Activated CD8-positive, alpha-beta T cell treated with anti-CD3 and anti-CD28 coated beads for 36 hours (primary cell): ENCODE results near the gene COX19. TPM values are rescaled to one million over a fixed set of nuclear protein-coding genes. Genes with fewer than 3 reads are reported as not detected.

Source experiments
- ATAC-seq: fragments of 200-7000 bp; cut with Tn5 transposase; one replicate; pipeline ENCODE4 v1.10.0; 2021; ENCODE audit warnings: mild to moderate bottlenecking, moderate library complexity
- CTCF ChIA-PET: fragments of 350-600 bp; sonication (Branson Sonifier 250); formaldehyde crosslinking; loops from one replicate; lab custom pipeline; 2021; ENCODE audit warnings: antibody characterized with exemption; lab: Charles Lee
- POLR2A ChIA-PET: fragments of 350-600 bp; sonication (Branson Sonifier 250); formaldehyde crosslinking; loops from one replicate; lab custom pipeline; 2021; ENCODE audit warnings: antibody characterized with exemption; lab: Charles Lee
- DNase-seq: peaks from one replicate; pipeline ENCODE4 v3.0.0-alpha.2; 2020
- H3K27ac Mint-ChIP-seq: one replicate; pipeline ENCODE4 v1.8.0; 2021; ENCODE audit warnings: mild to moderate bottlenecking, mixed read lengths
- H3K27me3 Mint-ChIP-seq: one replicate; pipeline ENCODE4 v1.8.0; 2021; ENCODE audit warnings: mixed read lengths
- H3K36me3 Mint-ChIP-seq: one replicate; pipeline ENCODE4 v1.8.0; 2021; ENCODE audit warnings: low read depth, mixed read lengths
- H3K4me1 Mint-ChIP-seq: one replicate; pipeline ENCODE4 v1.8.0; 2021; ENCODE audit warnings: low read depth, mixed read lengths
- H3K4me3 Mint-ChIP-seq: one replicate; pipeline ENCODE4 v1.8.0; 2021; ENCODE audit warnings: mild to moderate bottlenecking, moderate library complexity, mixed read lengths
- H3K9me3 Mint-ChIP-seq: one replicate; pipeline ENCODE4 v1.8.0; 2021; ENCODE audit warnings: mixed read lengths
- intact Hi-C: fragments of 100-400 bp; cut with micrococcal nuclease; formaldehyde crosslinking; loops from one replicate; pipeline ENCODE4 v1.10.0; 2022
- total RNA-seq, 2 experiments: library from RNA; stranded (reverse); gene quantifications; one replicate each; pipeline ENCODE4 v1.2.3, GENCODE V29; 2021
- TF ChIP-seq, protein P1 (sequence below): fragments of 200-600 bp; IDR thresholded peaks from one replicate; pipeline ENCODE4 v1.8.0; 2022; ENCODE audit warnings: antibody characterized with exemption, mild to moderate bottlenecking

The COX19 gene
- total RNA-seq, 2 experiments from 2014 or later = 15.5 to 18.0 TPM

DNA sequence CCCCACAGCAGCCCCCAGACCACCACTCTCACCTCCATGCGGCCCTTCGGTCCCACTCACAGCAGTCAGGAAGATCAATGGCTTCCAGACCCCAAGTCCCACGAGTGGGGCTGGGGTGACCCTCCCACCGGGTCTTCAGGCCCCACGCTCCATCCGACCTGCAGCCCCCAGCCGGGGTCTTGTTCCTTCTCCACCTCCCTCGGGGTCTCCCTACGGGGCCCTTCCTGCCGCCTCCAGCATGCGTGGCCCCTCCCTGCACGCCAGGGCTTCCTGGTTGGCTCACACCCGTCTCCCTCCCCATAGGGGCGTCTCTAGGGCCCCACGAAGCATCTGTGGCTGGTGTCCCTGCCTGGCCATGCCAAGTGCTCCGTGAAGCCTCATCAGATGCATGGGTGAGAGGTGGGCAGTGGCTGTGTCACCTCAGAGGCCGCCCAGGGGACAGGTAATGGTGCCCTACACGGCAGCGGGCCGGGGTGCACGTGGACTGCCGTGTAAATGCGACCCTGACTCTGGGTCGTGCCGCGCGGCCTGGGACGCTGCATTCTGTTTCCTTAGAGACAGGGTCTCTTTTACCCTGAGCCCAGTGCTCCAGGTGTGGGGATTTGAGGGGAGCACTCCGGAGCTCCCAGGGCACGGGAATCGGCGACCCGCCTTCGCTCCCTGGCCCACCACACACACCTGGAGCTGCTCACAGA is 40.7 kb downstream of the COX19 start:
- Mint-ChIP-seq H3K36me3 (peaks cover 47% of the 10 kb centered on the region), H3K27ac (no peak overlapping the region)
- CTCF ChIA-PET = no interaction called here

DNA sequence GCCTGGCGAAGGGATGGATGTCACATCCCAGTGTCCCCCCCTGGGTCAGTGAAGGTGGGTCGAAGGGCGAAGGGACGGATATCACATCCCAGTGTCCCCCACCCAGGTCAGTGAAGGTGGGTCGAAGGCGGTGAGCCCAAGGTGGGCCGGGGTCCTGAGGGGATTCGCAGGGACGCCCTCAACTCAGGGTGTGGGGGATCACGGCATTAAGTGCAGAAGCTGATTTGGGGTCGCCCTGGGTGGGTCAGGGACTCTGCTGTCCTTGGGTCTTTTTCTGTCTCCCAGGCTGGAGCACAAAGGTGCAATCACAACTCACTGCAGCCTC is 42.7 kb downstream of the COX19 start:
- no peak for ATAC-seq
- no peak overlapping the region for H3K27ac Mint-ChIP-seq
- no peaks in the 10 kb centered on the region for H3K27me3 Mint-ChIP-seq
- H3K36me3 Mint-ChIP-seq = peaks cover 45% of the 10 kb centered on the region
- H3K4me3 Mint-ChIP-seq = no peak overlapping the region
- H3K4me1 Mint-ChIP-seq = peaks cover 48% of the 10 kb centered on the region
- intact Hi-C loops = no loop called here
- CTCF ChIA-PET = no interaction called here
- POLR2A ChIA-PET = interaction anchor here (2.4 kb wide), 1 partner anchor 9 kb away, joined by 6 read pairs; no protein-coding TSS in a partner anchor
- no peak for DNase-seq
- TF ChIP-seq, protein P1, sequence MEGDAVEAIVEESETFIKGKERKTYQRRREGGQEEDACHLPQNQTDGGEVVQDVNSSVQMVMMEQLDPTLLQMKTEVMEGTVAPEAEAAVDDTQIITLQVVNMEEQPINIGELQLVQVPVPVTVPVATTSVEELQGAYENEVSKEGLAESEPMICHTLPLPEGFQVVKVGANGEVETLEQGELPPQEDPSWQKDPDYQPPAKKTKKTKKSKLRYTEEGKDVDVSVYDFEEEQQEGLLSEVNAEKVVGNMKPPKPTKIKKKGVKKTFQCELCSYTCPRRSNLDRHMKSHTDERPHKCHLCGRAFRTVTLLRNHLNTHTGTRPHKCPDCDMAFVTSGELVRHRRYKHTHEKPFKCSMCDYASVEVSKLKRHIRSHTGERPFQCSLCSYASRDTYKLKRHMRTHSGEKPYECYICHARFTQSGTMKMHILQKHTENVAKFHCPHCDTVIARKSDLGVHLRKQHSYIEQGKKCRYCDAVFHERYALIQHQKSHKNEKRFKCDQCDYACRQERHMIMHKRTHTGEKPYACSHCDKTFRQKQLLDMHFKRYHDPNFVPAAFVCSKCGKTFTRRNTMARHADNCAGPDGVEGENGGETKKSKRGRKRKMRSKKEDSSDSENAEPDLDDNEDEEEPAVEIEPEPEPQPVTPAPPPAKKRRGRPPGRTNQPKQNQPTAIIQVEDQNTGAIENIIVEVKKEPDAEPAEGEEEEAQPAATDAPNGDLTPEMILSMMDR = no peak
- H3K9me3 Mint-ChIP-seq = peaks cover 3% of the 10 kb centered on the region

More for the DNA sequence above, 40.7 kb downstream of the COX19 start:
- ATAC-seq (no peak), DNase-seq (no peak)
- Mint-ChIP-seq H3K27me3 (no peaks in the 10 kb centered on the region), H3K9me3 (peaks cover 3% of the 10 kb centered on the region), H3K4me1 (peaks cover 43% of the 10 kb centered on the region), H3K4me3 (no peak overlapping the region)
- POLR2A ChIA-PET = interaction anchor here (1.1 kb wide), 1 partner anchor 13 kb away, joined by 3 read pairs; no protein-coding TSS in a partner anchor
- TF ChIP-seq, protein P1 = no peak
- intact Hi-C loops = no loop called here

DNA sequence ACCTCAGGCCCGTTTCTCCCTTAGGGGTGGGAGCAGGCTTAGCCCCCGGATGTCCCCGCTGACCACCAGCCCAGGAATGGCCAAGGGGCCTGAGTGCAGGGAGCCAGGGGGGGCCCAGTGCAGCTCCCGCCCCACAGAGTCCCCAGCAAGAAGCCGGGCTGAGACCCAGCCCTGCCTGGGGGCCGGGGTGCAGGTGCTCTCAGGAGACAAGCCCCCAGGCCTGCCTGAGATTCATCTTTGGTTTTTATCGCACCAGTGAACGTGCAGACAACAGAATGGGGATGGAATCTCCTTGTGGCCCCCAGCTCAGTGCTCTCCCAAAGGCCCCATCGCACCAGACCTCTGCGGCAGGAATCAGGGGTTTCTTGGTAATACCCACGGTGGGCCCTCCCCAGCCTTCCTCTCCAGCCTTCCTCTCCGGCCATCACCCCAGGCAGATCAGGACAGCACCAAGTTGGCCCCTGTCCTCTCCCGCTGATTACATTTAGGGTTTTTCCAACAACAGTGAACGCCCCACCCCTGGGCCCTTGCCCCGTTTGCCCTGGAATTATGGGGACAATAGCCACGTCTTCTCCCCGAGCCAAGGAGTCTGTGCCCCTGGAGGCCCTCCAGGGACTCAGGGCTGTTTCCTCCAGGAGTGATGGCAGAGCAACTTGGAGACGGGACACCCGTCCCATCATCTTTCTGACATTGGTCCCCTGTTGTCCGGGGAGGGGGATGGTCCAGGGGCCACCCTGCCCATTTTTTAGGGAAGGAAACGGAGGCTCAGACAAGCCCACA is 43.3 kb downstream of the COX19 start:
- H3K36me3 Mint-ChIP-seq = peaks cover 49% of the 10 kb centered on the region
- no peak overlapping the region for H3K4me3 Mint-ChIP-seq
- no peak overlapping the region for H3K27ac Mint-ChIP-seq
- ATAC-seq (no peak), DNase-seq (no peak)
- ChIA-PET CTCF (no interaction called here), POLR2A (interaction anchor here (2.4 kb wide), 1 partner anchor 9 kb away, joined by 6 read pairs; no protein-coding TSS in a partner anchor)
- H3K9me3 Mint-ChIP-seq = peaks cover 3% of the 10 kb centered on the region
- TF ChIP-seq, protein P1 = no peak
- no peaks in the 10 kb centered on the region for H3K27me3 Mint-ChIP-seq
- intact Hi-C loops = no loop called here
- H3K4me1 Mint-ChIP-seq = peaks cover 53% of the 10 kb centered on the region

DNA sequence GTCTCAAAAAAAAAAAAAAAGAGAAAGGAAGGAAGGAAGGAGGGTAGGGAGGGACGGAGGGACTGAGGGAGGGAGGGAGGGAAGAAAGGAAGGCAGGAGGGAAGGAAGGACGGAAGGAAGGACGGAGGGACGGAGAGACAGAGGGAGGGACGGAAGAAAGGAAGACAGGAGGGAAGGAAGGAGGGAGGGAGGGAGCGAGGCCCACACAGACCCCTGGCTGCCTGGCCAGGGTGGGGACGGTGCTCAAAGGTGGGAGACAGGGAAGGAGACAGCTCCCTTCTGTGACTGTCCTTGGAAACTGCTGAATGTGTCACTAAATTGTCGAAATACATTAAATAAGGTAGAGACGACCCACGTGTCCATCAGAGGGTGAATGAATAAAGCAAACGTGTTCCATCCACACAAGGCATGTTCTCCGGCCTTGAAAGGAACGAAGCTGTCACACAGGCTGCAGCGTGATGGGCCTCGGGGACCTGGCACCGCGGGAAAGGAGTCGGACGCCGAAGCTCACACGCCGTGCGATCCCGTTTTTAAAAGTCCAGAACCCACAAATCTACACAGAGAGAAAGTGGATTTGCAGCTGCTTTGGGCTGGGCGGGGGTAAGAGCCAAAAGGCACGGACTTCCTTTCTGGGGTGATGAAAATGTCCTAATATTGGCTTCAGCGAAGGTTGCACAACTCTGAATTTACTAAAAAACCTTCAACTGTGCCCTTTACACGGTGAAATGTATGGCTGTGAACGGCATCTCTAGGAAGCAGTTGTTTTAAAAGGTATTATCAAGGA is 44.2 kb downstream of the COX19 start:
- no peak for ATAC-seq
- POLR2A ChIA-PET = interaction anchor here (2.4 kb wide), 1 partner anchor 8 kb away, joined by 6 read pairs; no protein-coding TSS in a partner anchor
- Mint-ChIP-seq H3K9me3 (peaks cover 3% of the 10 kb centered on the region), H3K27ac (peak overlapping the region; percentile 71), H3K4me3 (no peak overlapping the region), H3K36me3 (peaks cover 44% of the 10 kb centered on the region), H3K27me3 (no peaks in the 10 kb centered on the region), H3K4me1 (peaks cover 50% of the 10 kb centered on the region)
- CTCF ChIA-PET = interaction anchor here (2.1 kb wide), 1 partner anchor 22 kb away, joined by 5 read pairs; no protein-coding TSS in a partner anchor
- DNase-seq = no peak
- TF ChIP-seq, protein P1 = no peak
- intact Hi-C loops = no loop called here
